Camera-type eye (tissue), 1 donor: ENCODE data around the gene VWA8. TPM values are rescaled to one million over a fixed set of nuclear protein-coding genes. Genes with fewer than 3 reads are reported as not detected.

Source experiments
- total RNA-seq: library from RNA; depleted of rRNA; stranded (reverse); fragments of >200 nt; gene quantifications from one replicate; pipeline ENCODE4 v1.2.3, GENCODE V29; 2014

VWA8 gene
- total RNA-seq = 44.9 TPM

DNA sequence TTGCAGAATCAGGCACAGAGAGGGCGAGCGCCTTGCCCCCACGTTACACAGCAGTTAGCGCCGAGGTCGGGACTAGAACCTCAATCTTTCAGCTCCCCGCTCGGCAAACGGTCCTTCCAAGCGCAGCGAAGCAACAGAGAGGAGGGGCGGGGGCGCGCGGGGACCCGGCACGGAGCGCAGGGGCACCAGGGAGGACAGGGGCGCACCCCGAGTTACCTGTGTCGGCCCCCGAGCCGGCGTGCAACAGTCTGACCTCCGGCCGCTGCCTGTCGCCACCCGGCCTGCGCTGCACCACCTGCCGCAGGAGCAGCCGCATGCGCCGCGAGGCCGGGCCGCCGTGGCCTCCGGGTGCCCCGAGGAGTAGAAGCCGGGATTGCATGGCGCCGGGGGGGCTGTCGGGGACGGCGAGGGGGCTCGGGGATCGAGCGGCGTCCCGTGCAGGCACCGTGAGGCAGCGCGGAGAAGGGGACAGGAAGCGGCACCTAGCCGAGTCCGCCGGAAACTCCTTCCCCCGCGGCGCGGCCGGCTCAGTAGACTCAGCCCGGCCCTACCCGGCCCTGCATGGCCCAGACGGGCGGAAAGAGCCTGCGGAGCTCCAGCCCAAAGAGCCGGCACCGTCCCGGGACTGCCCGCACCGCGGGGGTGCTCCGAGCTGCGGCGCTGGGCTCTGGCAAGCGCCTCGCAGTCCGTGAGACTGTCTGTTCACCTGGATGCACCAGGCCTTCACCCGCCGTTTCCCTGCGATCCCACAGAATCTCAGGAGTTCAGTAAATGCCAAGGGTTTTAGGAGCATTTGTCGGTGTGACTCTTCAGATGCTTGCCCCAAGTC is at the start of gene VWA8:
Gene VWA8, minus strand, starts transcription at position 473 of the 829 bp plus-strand sequence. Its CDS starts 94 bp downstream, at position 379.

Other genes with a start within 250 kb of the VWA8 start
- 19.7 TPM for gene DGKH, start 87.5 kb upstream of the VWA8 start, total RNA-seq